IPS-11a (cell line): Measurements from ENCODE around the gene RASSF5.
"Not testable (repeated sequence)": the region's sequence is repeated elsewhere in the genome, so short reads cannot be mapped to it uniquely, and the experiment has no call there.

Experiments
- H3K4me3 ChIP-seq: one replicate; pipeline ENCODE4 v1.5.1; 2013; ENCODE audit warnings: low read depth, low read length, control low read depth

Gene RASSF5

GRCh38 chr1:206626396-206626795 lies 119.1 kb downstream of the RASSF5 start:
- not testable (repeated sequence) for H3K4me3 ChIP-seq

DNA sequence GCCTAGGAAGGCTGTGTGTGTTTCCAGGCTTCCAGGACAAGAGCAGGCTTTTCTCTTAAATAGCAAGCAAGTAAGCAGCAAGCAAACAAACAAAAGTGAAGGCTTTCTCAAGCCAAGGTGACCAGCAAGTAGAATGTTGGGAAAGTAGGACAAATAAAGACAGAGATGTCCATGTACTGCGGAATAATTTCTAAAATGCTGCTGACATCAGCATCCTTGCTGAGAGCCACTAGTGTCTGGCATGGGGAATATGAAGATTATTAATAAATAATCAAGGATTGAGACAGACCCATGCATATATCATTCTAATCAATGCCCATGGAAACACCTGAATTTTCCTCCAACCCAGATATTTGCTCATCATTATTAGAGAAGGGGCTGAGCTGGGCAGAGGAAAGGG lies 121.6 kb downstream of the RASSF5 start:
- no peak overlapping the region for H3K4me3 ChIP-seq

GRCh38 chr1:206631085-206631509 lies 123.8 kb downstream of the RASSF5 start:
- no peak overlapping the region for H3K4me3 ChIP-seq

GRCh38 chr1:206633708-206634121 lies 126.4 kb downstream of the RASSF5 start:
- no peak overlapping the region for H3K4me3 ChIP-seq

DNA sequence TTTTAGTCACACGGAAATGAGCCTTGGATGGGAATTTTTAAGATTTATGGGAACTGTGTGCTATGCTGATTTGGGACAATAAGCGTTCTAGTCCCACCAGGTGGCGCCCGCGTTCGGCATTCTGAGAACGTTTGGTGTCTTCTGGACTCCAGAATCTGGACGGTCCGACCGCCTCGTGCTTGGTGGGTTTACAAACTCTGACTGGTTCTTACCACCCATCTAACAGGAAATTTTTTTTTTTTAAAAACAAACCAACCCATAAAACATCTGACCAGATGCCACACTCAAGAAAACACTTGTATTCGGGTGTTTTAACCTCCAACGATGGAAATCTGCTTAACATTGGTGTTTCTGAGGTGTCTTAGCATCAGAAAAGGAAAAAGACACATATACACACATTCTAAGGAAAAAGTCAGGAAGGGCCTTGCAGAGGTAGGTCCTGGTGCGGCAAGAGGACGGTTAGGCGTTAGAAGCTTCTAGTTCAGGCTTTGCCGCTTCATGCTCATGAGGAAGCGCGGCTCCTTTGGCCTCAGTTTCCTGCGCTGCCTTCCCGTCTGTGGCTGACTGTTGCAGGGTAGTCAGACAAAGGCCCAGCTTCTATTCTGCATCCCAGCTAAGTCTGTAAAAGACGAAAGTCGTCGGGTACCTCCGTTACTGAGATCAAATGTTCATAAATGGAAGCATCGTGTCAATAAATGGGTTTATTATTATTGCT lies 127.2 kb downstream of the RASSF5 start:
- H3K4me3 ChIP-seq = peak overlapping the region; percentile 75

DNA sequence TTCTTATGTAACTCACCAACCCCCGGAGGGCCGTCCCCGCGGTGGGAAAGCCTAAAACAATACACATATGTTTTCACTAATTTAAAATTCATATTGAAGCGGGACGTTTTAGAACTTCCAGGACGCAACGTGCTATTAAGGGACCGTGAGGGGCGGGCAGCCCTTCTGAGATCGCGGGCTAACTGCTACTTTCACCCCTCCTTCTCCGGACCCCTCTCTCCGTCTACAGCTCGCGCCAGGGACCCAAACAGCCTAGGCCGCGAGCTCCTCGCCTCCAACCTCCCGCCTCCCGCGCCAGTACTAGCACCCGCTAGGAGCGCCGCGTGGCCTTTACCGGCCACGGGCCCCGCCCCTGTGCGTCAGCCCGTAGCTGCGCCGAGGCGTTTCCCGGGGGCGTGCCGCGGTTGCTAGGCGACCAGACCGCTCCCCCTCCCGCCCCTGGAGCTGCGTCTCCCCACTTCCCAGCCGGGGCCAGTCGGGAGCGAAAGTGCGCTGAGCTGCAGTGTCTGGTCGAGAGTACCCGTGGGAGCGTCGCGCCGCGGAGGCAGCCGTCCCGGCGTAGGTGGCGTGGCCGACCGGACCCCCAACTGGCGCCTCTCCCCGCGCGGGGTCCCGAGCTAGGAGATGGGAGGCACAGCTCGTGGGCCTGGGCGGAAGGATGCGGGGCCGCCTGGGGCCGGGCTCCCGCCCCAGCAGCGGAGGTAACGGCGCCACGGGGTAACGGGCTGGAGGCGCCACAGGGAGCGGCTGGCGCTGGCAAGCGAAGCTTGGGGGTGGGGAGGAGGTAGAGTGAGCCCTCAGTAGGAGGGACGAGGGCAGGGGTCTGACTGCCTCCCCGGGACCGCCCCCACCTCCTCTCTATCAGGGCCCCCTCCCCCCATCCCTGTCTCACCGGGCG lies 128.0 kb downstream of the RASSF5 start, which contains the start of gene DYRK3:
TSS of gene DYRK3 (plus strand) at position 457 of the 898 bp plus-strand sequence. CDS start at position 625, 168 bp downstream.
- H3K4me3 ChIP-seq = peak within 1 kb of the TSS; percentile 75

DNA sequence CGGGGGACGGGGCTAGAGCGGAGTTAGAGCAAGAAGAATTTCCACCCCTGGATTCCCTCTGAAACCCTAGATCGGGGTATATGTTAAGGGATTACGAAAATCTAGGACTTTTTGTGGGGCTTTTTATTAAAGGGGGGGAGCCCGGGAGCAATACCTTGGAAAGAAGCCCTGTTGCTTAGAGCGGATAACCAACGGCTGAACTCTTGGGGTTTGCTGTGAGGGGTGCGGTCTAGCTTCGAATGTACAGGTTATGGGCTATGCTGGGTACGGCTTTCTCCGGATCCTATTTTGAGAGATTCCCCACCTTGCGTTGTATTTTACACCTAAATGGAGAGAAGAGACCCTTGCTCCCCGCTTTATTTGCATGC lies 128.6 kb downstream of the RASSF5 start:
- H3K4me3 ChIP-seq = peak overlapping the region; percentile 75

- no peak overlapping the region for H3K4me3 ChIP-seq
Observed at GRCh38 chr1:206636671-206637070, 129.3 kb downstream of the RASSF5 start.

DNA sequence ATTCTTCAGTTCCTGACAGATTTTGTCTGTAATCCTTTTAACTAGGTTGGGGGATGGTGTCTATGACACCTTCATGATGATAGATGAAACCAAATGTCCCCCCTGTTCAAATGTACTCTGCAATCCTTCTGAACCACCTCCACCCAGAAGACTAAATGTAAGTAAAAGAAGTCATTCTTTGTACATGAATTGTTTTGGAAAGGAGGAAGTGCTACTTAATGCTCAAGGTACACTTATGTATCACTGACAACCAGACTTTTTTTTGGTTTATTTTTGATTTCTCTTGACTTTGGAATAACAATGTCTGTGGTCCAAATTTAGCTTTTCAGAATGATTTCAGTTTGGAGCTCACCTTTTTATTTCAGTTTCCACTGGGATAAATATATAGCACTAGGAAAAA lies 130.3 kb downstream of the RASSF5 start:
- no peak overlapping the region for H3K4me3 ChIP-seq
